Forelimb muscle (tissue), 1 donor: Measurements from ENCODE around the gene KNTC1. TPM values are rescaled to one million over a fixed set of nuclear protein-coding genes. Genes with fewer than 3 reads are reported as not detected.
"Not testable (repeated sequence)": the region's sequence is repeated elsewhere in the genome, so short reads cannot be mapped to it uniquely, and the experiment has no call there.

Experiments
- DNase-seq: peaks from one replicate; pipeline ENCODE4 v3.0.0-alpha.2; 2013; ENCODE audit warnings: low read depth
- polyA plus RNA-seq: library from polyadenylated mRNA; unstranded; fragments of 120-200 nt; gene quantifications from one replicate; pipeline ENCODE4 v1.2.1, GENCODE V29; 2013; ENCODE audit not compliant: insufficient read length

KNTC1 gene
- polyA plus RNA-seq, 1 donor: 18.0 TPM

DNA sequence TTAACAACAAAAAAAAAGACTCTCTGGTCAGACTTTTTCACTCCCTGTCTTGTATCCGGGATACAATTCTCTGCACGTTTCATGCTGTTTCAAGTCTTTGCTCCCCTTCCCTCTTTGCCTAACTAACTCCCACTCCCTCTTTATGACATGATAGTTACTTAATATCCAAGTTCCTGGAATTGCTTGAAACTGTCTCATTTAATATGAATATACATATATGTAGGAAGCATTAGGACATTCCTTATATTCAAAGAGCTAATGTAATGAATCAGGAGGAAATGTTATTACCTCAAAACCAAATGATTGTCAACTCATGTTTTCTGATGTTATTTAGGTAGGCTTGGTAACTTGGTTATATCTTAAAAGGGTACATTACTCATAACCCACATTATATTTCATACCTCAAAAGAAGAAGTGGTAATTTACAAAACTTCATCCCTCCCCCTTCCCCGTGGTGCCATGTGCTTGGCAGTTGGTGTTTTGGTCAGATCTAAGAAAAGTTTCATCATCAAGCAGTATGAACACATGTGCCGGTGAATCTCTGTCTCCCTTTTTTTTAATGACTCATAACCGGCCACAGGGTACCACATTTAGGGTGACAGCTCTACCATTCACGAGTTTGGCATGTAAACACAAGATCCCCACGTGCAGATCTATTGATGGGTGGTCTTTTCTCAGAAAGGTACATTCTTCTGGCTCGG, 119.6 kb downstream of the KNTC1 start:
- DNase-seq: no peak

DNA sequence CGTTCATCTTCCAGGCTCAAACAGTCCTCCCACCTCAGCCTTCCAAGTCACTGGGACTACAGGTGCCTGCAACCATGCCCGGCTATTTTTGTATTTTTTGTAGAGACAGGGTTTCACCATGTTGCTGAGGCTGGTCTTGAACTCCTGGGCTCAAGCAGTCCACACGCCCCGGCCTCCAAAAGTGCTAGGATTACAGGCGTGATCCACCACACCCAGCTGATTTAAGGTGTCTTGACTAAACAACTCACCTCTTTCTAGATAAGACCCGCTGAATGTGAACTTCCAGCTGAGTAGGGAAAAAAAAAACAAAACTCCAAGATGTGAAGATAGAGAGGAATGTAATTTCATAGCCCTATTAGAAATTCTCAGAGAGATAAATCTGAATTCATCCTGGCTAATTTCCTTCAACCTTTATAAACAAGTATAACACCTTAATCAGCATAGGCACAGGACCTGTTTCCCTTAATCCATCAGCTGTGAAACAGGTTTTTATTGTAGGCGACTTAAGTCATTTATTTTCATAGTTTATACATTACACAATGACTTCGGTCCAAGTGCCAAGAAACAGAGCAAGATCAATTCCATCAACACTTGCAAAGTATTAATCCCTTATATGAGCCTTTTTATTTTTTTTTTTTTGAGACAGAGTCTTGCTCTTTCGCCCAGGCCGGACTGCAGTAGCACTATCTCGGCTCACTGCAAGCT, 124.6 kb downstream of the KNTC1 start:
- no peak for DNase-seq

DNA sequence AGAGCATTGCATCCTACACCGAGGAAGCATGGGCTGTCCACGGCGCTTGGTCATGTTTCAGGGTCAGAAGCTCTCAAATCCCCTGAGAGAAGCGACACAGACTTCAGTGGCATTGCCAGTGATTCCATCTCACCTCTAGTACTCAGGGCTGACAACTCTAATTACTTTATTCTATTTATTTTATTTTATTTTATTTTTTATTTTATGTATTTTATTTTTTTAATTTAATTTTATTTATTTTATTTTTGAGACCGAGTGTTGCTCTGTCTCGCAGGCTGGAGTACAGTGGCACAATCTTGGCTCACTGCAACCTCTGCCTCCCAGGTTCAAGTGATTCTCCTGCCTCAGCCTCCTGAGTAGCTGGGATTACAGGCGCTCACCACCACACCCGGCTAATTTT, 126.2 kb downstream of the KNTC1 start:
- not testable (repeated sequence) for DNase-seq

DNA sequence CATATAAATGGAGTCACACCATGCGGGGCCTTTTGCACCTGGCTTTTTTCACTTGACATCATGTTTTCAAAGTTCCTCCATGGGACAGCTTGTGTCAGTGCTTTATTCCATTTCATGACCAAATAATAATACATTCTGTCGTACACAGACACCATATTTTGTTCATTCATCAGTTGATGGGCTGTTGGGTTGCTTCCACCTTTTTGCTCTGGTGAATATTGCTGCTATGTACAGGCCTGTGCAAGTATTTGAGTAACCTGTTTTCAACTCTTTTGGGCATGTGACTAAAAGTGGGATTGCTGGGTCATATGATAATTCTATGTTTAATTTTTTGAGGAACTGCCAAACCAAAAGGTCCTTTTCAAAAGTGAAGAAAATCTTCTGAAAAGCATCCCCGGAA, 129.2 kb downstream of the KNTC1 start:
- DNase-seq: no peak

DNA sequence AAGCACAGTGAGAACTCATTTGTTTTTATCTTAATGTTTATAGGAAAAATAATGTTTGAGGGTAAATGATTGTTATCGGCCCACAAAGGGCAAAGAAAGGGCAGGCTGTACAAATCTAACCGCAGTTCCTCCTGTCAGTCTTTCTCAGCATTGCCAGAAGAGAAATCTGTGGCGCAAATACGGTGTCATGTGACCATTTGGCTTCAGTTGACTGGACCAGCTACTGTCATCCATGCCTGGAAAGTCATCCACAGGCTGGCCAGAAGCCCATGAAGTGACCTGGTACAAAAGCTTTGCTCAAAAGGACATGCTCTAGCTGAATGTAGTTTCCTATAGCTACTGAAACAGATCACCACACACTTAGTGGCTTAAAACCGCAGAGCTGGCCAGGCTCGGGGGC, 132.5 kb downstream of the KNTC1 start:
- no peak for DNase-seq

DNA sequence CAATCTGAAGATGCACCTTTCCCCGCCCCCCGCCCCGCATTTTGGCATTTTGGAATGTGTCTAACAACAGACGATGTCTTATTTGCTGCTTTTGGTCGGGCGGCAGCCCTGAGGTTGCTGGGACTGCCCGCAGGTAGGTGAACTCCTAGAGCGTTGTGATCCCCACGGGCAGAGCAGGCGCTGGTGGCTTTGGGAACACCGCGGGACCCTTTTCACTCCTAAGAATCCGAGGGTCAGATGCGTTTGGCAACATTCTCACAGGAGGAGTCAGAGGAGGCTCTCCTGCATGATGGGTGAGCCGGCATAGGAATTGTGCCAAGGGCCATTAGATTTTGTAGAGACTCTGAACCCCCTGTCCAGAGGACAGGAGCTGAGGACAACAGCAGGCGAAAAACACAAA, 134.2 kb downstream of the KNTC1 start:
- DNase-seq: no peak

DNA sequence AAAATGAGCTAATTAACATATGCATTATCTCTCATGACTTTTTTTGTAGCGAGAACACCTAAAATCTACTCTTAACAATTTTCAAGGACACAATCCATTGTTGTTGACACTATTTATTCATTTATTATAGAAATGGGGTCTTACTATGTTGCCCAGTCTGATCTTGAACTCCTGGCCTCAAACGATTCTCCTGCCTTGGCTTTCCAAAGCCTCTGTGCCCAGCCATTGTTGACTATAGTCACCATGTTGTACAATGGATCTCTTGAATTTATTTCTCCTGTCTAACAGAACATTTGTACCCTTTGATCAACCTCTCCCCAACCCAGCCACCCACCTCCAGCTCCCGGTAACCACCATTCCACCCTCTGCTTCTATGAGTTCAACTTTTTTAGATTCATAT, 134.9 kb downstream of the KNTC1 start:
- DNase-seq: no peak

DNA sequence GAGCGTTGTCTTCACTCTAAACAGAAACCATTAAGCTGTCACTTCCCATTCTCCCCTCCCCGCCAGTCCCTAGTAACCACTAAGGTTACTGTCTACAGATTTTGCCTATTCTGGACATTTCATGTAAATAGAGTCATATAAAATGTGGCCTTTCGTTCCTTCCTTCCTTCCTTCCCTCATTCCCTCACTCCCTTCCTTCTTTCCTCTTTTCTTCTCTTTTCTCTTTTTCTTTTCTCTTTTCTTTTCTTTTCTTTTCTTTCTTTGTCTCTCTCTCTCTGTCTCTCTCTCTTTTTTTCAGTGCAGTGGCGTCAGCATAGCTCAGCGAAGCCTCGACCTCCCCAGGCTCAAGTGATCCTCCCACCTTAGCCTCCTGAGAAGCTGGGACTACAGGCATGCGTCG, 138.3 kb downstream of the KNTC1 start:
- no peak for DNase-seq

DNA sequence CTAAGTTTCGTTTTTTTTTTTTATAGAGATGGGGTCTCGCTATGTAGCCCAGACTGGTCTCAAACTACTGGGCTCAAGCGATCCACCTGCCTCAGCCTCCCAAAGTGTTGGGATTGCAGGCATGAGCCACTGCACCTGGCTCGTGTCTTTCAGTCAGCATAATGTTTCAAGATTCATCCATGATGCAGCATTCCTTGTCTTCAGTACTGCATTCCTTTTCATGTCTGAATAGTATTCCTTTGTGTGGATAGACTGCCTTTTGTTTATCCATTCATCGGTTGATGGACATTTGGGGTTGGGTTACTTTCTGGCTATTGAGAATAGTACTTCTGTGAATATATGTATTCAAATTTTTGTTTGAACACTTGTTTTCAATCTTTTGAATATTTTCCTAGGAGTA, 138.7 kb downstream of the KNTC1 start:
- DNase-seq: no peak

DNA sequence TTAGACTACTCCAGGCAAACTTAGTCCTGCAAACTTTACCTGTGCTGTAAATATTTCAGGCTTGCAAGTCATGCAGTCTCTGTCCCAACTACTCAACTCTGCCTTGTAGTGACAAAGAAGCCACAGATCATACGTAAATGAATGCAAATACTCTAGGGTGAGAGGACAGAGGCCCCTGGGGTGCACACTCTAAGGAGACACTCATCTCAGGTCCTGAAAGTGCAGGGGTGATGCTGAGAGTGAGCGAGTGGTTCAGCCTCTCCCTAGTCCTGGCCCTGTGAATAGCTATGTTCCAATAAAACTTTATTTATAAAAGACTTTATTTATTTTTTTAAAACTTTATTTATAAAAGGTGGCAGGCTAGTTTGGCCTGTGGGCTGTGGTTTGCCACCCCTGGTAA, 141.2 kb downstream of the KNTC1 start:
- DNase-seq: no peak

DNA sequence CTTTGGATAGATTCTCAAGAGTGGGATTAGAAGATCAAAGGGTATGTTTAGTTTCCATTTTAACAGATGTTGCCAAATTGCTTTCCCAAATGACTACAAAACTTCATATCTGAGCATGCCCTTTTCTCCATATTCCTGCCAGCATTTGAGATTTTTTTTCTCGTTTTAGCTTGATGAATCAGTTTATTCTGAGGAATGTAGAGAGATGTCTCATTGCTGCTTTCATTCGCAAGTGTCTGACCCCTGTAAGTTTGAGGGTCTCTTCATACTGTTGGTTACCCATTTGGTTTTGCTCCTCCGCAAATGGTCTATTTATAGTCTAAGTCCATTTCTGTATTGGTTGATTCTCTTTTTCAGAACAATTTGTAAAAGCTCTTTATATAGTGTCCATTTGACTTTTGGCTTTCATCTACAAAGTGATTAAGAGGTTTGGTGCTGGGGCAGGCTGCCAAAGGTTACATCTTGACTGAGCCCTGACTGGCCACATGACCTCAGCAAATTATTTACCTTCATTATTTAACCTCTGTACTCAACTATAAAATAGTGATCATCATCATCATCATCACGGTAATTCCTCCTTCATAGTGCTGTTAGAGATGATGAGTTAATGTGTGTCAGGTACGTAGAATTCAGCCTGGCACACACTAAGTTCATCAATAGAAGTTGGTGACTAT, 142.5 kb downstream of the KNTC1 start:
- no peak for DNase-seq

DNA sequence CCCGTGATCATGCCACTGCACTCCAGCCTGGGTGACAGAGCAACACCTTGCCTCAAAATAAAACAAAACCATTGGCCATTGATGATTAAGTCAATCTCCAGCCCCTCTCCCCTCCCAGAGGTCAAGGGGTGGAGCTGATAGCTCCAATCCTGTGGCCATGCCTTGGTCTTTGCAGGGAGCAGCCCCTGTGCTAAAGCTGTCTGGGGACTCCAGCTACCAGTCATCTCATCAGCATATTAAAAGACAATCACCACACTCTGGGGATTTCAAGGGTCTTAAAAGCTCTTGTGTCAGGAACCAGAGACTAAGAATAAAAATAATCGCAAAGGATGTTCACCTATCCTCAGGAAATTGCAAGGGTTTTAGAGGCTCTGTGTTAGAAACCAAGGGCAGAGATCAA, 145.5 kb downstream of the KNTC1 start:
- no peak for DNase-seq

Other genes with a start within 250 kb of the KNTC1 start
- 19.6 TPM for gene CLIP1, start 104.6 kb upstream of the KNTC1 start, polyA plus RNA-seq
- 27.1 TPM for gene ZCCHC8, start 26.3 kb upstream of the KNTC1 start, polyA plus RNA-seq
- 118 TPM for gene RSRC2, start 313 bp upstream of the KNTC1 start, polyA plus RNA-seq
- 0.09 TPM for gene HCAR2, start 176.1 kb downstream of the KNTC1 start, polyA plus RNA-seq
- not detected for gene HCAR3, start 189.6 kb downstream of the KNTC1 start, polyA plus RNA-seq
- gene HCAR1, start 203.6 kb downstream of the KNTC1 start, polyA plus RNA-seq: 0.10 TPM
- gene DENR, start 225.6 kb downstream of the KNTC1 start, polyA plus RNA-seq: 63.2 TPM
- gene CCDC62, start 247.3 kb downstream of the KNTC1 start, polyA plus RNA-seq: 0.70 TPM